Breast epithelium (tissue), 3 donors: ENCODE data around the gene CFTR.

Source experiments
- POLR2A ChIP-seq: fragments of 450-650 bp; IDR thresholded peaks from one replicate; pipeline ENCODE4 v1.6.1; 2016; ENCODE audit warnings: antibody characterized with exemption, mild to moderate bottlenecking, moderate library complexity
- TF ChIP-seq, protein P1 (sequence below), 3 donors: fragments of 450-650 bp; IDR thresholded peaks; one replicate each; pipeline ENCODE4 v1.5.1; 2016 to 2017; ENCODE audit warnings: antibody characterized with exemption in 3 of 3, mild to moderate bottlenecking in 3 of 3, moderate library complexity in 3 of 3

DNA sequence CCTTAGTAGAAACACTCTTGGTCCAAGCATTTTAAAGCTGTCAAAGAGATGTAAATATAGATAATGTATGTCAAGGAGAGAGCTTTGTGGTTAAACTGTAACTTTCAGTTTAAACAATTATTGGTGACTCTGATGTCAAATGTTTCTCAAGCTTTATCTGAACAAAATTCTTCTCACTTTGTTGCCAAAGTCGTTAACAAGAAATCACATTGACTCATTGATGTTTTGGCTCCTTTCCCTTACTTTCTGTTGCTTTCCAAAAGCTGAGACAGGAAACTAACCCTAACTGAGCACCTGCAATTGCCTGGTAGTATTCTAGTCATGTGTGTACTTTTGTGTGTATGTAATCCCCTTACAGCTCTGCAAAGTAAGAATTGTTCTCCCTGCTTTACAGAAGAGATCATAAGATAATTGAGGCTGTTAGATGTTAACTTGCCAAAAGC lies 108.5 kb downstream of the CFTR start:
- TF ChIP-seq, protein P1, sequence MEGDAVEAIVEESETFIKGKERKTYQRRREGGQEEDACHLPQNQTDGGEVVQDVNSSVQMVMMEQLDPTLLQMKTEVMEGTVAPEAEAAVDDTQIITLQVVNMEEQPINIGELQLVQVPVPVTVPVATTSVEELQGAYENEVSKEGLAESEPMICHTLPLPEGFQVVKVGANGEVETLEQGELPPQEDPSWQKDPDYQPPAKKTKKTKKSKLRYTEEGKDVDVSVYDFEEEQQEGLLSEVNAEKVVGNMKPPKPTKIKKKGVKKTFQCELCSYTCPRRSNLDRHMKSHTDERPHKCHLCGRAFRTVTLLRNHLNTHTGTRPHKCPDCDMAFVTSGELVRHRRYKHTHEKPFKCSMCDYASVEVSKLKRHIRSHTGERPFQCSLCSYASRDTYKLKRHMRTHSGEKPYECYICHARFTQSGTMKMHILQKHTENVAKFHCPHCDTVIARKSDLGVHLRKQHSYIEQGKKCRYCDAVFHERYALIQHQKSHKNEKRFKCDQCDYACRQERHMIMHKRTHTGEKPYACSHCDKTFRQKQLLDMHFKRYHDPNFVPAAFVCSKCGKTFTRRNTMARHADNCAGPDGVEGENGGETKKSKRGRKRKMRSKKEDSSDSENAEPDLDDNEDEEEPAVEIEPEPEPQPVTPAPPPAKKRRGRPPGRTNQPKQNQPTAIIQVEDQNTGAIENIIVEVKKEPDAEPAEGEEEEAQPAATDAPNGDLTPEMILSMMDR (IDR thresholded peaks at IDR 0.05): no peak
- TF ChIP-seq POLR2A: no peak
